ENCODE results near the gene CDHR2. TPM values are rescaled to one million over a fixed set of nuclear protein-coding genes. Genes with fewer than 3 reads are reported as not detected.

CDHR2 gene
- total RNA-seq, 1 donor: under 0.01 TPM

DNA sequence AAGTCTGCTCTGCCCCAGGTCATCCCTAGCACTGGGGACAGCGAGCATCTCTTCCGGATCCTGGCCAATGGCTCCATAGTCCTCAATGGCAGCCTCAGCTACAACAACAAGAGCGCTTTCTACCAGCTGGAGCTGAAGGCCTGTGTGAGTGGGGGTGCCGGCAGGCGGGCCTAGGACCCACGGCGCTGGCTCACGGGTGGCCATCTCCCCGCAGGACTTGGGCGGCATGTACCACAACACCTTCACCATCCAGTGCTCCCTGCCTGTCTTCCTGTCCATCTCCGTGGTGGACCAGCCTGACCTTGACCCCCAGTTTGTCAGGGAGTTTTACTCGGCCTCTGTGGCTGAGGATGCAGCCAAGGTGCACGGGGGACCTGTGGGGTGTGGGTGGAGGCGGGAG is 25.9 kb downstream of the CDHR2 start:
- no peak overlapping the region for H3K4me3 ChIP-seq (ENCODE audit: insufficient read depth, low read length)

DNA sequence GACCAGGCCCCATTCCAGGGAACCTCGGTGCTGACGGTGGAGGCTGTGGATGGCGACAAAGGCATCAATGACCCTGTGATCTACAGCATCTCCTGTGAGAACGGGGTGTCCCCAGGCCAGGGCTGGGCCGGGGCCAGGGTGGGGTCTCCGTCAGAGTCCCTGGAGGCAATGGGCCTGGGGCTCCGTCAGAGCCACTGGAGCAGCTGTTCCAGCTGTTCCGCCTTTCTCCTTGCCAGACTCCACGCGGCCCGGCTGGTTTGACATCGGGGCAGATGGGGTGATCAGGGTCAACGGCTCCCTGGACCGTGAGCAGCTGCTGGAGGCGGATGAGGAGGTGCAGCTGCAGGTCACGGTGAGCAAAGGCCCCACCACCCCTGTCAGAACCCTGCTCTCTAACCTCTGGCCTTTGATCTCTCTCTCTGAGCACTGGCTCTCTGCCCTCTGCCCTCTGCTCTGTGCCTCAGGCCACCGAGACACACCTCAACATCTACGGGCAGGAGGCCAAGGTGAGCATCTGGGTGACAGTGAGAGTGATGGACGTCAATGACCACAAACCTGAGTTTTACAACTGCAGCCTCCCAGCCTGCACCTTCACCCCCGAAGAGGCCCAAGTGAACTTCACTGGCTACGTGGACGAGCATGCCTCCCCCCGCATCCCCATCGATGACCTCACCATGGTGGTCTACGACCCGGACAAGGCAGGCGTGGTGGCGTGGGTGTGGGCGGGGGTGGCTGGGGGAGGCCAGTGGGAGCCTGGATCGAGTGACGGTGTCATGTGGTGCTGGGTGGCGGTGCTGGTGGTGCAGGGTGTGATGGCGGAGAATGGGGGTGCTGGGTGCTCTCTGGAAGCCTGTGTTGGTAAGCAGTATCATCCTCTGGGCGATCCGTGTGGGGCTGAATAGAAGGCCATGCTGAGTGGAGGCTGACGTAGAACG is 26.6 kb downstream of the CDHR2 start:
- H3K4me1 ChIP-seq (ENCODE audit: insufficient read depth, low read length): no peaks in the 10 kb centered on the region
- no peak overlapping the region for H3K4me3 ChIP-seq (ENCODE audit: insufficient read depth, low read length)
- no peak for DNase-seq (ENCODE audit: insufficient read length, low spot score, missing footprints)
- no peaks in the 10 kb centered on the region for H4K20me1 ChIP-seq (ENCODE audit: insufficient read depth, low read length)
- no peak overlapping the region for H3K27ac ChIP-seq (ENCODE audit: low read depth, low read length)
- no peak overlapping the region for H2AFZ ChIP-seq (ENCODE audit: low read length)
- H3K36me3 ChIP-seq (ENCODE audit: insufficient read depth, low read length): no peaks in the 10 kb centered on the region
- H3K4me2 ChIP-seq (ENCODE audit: insufficient read depth, low read length): no peak overlapping the region
- no peaks in the 10 kb centered on the region for H3K27me3 ChIP-seq (ENCODE audit: insufficient read depth, low read length)
- TF ChIP-seq, protein P1, sequence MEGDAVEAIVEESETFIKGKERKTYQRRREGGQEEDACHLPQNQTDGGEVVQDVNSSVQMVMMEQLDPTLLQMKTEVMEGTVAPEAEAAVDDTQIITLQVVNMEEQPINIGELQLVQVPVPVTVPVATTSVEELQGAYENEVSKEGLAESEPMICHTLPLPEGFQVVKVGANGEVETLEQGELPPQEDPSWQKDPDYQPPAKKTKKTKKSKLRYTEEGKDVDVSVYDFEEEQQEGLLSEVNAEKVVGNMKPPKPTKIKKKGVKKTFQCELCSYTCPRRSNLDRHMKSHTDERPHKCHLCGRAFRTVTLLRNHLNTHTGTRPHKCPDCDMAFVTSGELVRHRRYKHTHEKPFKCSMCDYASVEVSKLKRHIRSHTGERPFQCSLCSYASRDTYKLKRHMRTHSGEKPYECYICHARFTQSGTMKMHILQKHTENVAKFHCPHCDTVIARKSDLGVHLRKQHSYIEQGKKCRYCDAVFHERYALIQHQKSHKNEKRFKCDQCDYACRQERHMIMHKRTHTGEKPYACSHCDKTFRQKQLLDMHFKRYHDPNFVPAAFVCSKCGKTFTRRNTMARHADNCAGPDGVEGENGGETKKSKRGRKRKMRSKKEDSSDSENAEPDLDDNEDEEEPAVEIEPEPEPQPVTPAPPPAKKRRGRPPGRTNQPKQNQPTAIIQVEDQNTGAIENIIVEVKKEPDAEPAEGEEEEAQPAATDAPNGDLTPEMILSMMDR (IDR thresholded peaks at IDR 0.05; ENCODE audit: extremely low read depth, low read depth, low read length): no peak
- H3K9me3 ChIP-seq (ENCODE audit: low read depth, low read length): no peaks in the 10 kb centered on the region
- no peaks in the 10 kb centered on the region for H3K79me2 ChIP-seq (ENCODE audit: insufficient read depth, low read length)

More for the DNA sequence above, 25.9 kb downstream of the CDHR2 start:
- no peak overlapping the region for H2AFZ ChIP-seq (ENCODE audit: low read length)
- no peak overlapping the region for H3K27ac ChIP-seq (ENCODE audit: low read depth, low read length)
- no peak overlapping the region for H3K4me2 ChIP-seq (ENCODE audit: insufficient read depth, low read length)
- no peaks in the 10 kb centered on the region for H3K27me3 ChIP-seq (ENCODE audit: insufficient read depth, low read length)
- TF ChIP-seq, protein P1 (IDR thresholded peaks at IDR 0.05; ENCODE audit: extremely low read depth, low read depth, low read length): no peak
- H3K36me3 ChIP-seq (ENCODE audit: insufficient read depth, low read length): no peaks in the 10 kb centered on the region
- no peak for DNase-seq (ENCODE audit: insufficient read length, low spot score, missing footprints)
- no peaks in the 10 kb centered on the region for H3K4me1 ChIP-seq (ENCODE audit: insufficient read depth, low read length)
- H4K20me1 ChIP-seq (ENCODE audit: insufficient read depth, low read length): no peaks in the 10 kb centered on the region
- H3K9me3 ChIP-seq (ENCODE audit: low read depth, low read length): no peaks in the 10 kb centered on the region
- H3K79me2 ChIP-seq (ENCODE audit: insufficient read depth, low read length): no peaks in the 10 kb centered on the region

DNA sequence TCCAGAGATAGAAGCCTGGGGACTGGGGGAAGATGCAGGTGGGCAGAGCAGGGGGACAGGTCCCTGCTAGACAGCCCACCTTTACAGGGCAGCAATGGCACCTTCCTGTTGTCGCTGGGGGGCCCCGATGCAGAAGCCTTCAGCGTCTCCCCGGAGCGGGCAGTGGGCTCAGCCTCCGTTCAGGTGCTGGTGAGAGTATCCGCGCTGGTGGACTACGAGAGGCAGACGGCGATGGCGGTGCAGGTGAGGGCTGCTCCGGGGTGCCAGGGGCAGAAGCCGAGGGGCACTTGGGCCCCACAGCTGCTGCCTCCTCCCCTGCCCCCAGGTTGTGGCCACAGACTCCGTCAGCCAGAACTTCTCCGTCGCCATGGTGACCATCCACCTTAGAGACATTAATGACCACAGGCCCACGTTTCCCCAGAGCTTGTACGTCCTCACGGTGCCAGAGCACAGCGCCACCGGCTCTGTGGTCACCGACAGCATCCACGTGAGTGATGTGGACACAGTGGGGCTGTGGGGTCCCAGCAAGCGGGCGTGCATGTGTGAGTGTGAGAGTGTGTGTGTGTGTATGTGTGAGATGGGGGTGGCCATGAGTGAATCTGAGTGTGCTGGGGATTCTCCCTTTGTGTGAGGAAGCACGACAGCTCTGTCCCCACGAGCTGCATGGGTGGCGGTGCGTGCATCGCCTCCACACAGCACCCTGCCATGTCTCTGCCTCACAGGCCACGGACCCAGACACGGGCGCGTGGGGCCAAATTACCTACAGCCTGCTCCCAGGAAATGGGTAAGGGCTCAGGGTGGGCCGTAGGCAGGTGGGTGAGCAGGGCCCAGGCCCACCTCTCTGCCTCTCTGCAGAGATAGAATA is 28.4 kb downstream of the CDHR2 start:
- no peak overlapping the region for H3K4me3 ChIP-seq (ENCODE audit: insufficient read depth, low read length)
- DNase-seq (ENCODE audit: insufficient read length, low spot score, missing footprints): no peak
- no peaks in the 10 kb centered on the region for H3K4me1 ChIP-seq (ENCODE audit: insufficient read depth, low read length)
- H3K79me2 ChIP-seq (ENCODE audit: insufficient read depth, low read length): no peaks in the 10 kb centered on the region
- H4K20me1 ChIP-seq (ENCODE audit: insufficient read depth, low read length): no peaks in the 10 kb centered on the region
- H3K36me3 ChIP-seq (ENCODE audit: insufficient read depth, low read length): no peaks in the 10 kb centered on the region
- H3K4me2 ChIP-seq (ENCODE audit: insufficient read depth, low read length): no peak overlapping the region
- H2AFZ ChIP-seq (ENCODE audit: low read length): no peak overlapping the region
- H3K9me3 ChIP-seq (ENCODE audit: low read depth, low read length): no peaks in the 10 kb centered on the region
- no peak overlapping the region for H3K27ac ChIP-seq (ENCODE audit: low read depth, low read length)
- no peaks in the 10 kb centered on the region for H3K27me3 ChIP-seq (ENCODE audit: insufficient read depth, low read length)
- TF ChIP-seq, protein P1 (IDR thresholded peaks at IDR 0.05; ENCODE audit: extremely low read depth, low read depth, low read length): no peak

Data from osteoblast (primary cell).